ENCODE measurements around the gene MYO15A.

MYO15A gene, protein sequence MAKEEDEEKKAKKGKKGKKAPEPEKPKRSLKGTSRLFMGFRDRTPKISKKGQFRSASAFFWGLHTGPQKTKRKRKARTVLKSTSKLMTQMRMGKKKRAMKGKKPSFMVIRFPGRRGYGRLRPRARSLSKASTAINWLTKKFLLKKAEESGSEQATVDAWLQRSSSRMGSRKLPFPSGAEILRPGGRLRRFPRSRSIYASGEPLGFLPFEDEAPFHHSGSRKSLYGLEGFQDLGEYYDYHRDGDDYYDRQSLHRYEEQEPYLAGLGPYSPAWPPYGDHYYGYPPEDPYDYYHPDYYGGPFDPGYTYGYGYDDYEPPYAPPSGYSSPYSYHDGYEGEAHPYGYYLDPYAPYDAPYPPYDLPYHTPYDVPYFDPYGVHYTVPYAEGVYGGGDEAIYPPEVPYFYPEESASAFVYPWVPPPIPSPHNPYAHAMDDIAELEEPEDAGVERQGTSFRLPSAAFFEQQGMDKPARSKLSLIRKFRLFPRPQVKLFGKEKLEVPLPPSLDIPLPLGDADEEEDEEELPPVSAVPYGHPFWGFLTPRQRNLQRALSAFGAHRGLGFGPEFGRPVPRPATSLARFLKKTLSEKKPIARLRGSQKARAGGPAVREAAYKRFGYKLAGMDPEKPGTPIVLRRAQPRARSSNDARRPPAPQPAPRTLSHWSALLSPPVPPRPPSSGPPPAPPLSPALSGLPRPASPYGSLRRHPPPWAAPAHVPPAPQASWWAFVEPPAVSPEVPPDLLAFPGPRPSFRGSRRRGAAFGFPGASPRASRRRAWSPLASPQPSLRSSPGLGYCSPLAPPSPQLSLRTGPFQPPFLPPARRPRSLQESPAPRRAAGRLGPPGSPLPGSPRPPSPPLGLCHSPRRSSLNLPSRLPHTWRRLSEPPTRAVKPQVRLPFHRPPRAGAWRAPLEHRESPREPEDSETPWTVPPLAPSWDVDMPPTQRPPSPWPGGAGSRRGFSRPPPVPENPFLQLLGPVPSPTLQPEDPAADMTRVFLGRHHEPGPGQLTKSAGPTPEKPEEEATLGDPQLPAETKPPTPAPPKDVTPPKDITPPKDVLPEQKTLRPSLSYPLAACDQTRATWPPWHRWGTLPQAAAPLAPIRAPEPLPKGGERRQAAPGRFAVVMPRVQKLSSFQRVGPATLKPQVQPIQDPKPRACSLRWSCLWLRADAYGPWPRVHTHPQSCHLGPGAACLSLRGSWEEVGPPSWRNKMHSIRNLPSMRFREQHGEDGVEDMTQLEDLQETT (N-terminal part only)
- total RNA-seq: 1.7 to 2.3 (median 1.9) reads per million in 3 donors

DNA sequence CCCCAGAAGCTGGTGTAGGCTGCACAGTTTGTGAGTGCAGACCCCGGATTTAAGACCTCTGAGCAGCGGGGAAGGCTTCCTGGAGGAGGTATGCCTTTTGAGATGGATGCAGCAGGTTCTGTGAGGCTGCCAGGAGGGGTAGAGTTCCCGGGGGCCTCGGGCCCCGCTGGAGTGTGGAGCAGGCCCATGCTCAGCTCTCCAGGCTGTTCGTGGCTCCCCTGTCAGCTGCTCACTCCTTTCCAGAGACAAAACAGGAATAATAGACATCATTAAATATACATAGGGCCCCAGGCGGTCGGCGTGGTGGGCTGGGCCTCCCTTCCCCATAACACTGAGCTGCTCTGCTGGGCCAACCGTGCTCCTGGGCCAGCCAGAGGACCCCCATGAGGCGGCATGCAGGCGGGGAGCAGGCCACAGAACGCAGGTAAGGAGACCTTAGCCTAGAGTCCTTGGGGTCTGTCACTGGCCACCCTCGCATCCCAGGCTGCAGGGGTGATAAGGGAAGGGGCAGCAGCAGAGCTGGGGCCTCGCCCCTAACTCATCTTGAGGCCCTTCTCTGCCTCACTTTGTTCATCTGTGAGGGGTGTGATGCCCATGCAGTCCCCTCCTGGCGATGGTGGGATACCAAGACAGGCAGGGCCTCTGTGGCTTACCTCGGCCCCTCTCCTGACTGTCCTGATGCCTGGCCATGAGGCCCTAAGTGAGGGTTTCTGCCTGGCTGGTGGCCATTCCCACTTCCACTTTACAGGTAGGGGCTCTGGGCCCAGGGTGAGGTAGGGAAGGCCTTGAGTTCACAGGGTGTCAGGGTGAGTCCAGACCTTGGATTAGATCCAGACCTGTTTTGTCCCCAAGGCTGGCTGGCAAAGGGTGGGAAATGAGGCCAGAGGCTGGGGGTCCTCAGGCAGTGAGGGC, at the start of gene MYO15A:
TSS of gene MYO15A (plus strand) at position 356 of the 912 bp plus-strand sequence. CDS start 10,045 bp downstream, outside the sequence.
- H3K27ac ChIP-seq (ENCODE audit: insufficient read depth, low read length, poor library complexity, severe bottlenecking): no peak within 1 kb of the TSS
- DNase-seq: no peak
- H3K36me3 ChIP-seq (ENCODE audit: control insufficient read depth, insufficient read depth, low read length): peaks cover 9% of the 10 kb centered on the region

DNA sequence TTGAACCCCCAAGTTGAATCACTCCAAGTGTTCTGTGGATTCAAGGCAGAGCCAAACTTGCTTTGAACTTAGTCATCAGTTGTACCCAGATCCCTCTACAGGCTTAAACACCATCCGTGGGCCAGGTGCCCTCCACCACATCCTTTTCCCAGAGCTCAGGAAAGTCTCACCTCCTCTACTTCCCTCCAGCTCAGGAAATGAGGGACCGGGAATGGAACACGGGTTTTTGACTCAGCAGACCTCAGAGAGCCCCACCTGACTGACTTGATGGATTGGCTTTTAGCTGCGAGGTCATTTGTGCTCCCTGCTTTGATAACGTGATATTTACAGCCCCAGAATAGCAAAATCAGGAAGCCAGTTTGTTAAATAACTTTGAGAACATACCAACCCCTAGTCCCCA, 49.3 kb upstream of the MYO15A start:
- Histone ChIP-seq H3K4me3 (ENCODE audit: insufficient read depth, low read depth, low read length, poor library complexity, severe bottlenecking) (no peak overlapping the region), H3K36me3 (ENCODE audit: control insufficient read depth, insufficient read depth, low read length) (peaks cover 37% of the 10 kb centered on the region), H3K27ac (ENCODE audit: insufficient read depth, low read length, poor library complexity, severe bottlenecking) (no peak overlapping the region), H3K9me3 (ENCODE audit: control insufficient read depth, low read length) (no peaks in the 10 kb centered on the region), H3K27me3 (replicated peaks; ENCODE audit: control insufficient read depth, insufficient read depth, low read length, poor library complexity, severe bottlenecking) (no peaks in the 10 kb centered on the region), H3K4me1 (ENCODE audit: control insufficient read depth, insufficient read depth, low read length, poor library complexity, severe bottlenecking) (no peaks in the 10 kb centered on the region)
- DNase-seq: no peak

More for the DNA sequence above, at the start of gene MYO15A:
- Histone ChIP-seq H3K4me3 (ENCODE audit: insufficient read depth, low read depth, low read length, poor library complexity, severe bottlenecking) (no peak within 1 kb of the TSS), H3K4me1 (ENCODE audit: control insufficient read depth, insufficient read depth, low read length, poor library complexity, severe bottlenecking) (no peaks in the 10 kb centered on the region), H3K27me3 (replicated peaks; ENCODE audit: control insufficient read depth, insufficient read depth, low read length, poor library complexity, severe bottlenecking) (no peaks in the 10 kb centered on the region), H3K9me3 (ENCODE audit: control insufficient read depth, low read length) (no peaks in the 10 kb centered on the region)

DNA sequence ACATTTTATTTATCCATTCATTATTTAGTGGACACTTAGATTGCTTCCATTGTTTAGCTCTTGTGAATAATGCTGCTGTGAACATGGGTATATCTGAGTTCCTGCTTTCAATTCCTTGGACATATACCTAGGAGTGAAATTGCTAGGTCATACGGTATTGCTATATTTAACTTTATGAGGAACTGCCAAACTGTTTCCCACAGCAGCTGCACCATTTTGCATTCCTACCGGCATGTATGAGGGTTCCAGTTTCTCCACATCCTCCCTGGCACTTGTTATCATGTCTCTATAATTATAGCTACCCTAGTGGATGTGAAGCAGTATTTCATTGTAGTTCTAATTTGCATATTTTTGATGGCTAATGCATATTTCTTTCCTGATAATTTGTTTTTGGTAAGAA, 44.5 kb upstream of the MYO15A start:
- Histone ChIP-seq H3K27me3 (replicated peaks; ENCODE audit: control insufficient read depth, insufficient read depth, low read length, poor library complexity, severe bottlenecking) (no peaks in the 10 kb centered on the region), H3K4me1 (ENCODE audit: control insufficient read depth, insufficient read depth, low read length, poor library complexity, severe bottlenecking) (no peaks in the 10 kb centered on the region), H3K27ac (ENCODE audit: insufficient read depth, low read length, poor library complexity, severe bottlenecking) (no peak overlapping the region), H3K36me3 (ENCODE audit: control insufficient read depth, insufficient read depth, low read length) (peaks cover 34% of the 10 kb centered on the region), H3K9me3 (ENCODE audit: control insufficient read depth, low read length) (no peaks in the 10 kb centered on the region), H3K4me3 (ENCODE audit: insufficient read depth, low read depth, low read length, poor library complexity, severe bottlenecking) (no peak overlapping the region)
- no peak for DNase-seq

DNA sequence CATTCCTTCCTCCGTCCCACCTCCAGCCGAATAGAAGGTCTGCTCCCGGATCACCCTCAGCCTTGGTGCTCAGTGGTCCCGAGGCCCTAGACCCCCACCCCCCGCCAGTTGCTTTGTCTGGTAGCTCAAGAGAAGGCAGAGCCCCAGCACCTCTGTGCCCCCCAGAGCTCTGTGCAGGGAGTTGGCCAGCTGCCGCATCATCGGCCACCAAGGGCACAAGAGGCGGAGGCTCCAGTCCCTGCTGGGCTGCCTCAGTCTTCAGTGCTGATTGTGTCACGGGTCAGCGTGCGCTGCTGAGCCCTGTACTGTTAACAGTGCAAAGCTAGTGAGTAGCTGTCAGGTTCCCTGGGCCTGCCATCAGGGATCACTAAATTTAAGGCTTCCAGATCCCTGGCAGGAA, 43.0 kb upstream of the MYO15A start:
- Histone ChIP-seq H3K36me3 (ENCODE audit: control insufficient read depth, insufficient read depth, low read length) (peaks cover 28% of the 10 kb centered on the region), H3K4me3 (ENCODE audit: insufficient read depth, low read depth, low read length, poor library complexity, severe bottlenecking) (no peak overlapping the region), H3K27me3 (replicated peaks; ENCODE audit: control insufficient read depth, insufficient read depth, low read length, poor library complexity, severe bottlenecking) (no peaks in the 10 kb centered on the region), H3K4me1 (ENCODE audit: control insufficient read depth, insufficient read depth, low read length, poor library complexity, severe bottlenecking) (no peaks in the 10 kb centered on the region), H3K9me3 (ENCODE audit: control insufficient read depth, low read length) (no peaks in the 10 kb centered on the region), H3K27ac (ENCODE audit: insufficient read depth, low read length, poor library complexity, severe bottlenecking) (no peak overlapping the region)
- no peak for DNase-seq

DNA sequence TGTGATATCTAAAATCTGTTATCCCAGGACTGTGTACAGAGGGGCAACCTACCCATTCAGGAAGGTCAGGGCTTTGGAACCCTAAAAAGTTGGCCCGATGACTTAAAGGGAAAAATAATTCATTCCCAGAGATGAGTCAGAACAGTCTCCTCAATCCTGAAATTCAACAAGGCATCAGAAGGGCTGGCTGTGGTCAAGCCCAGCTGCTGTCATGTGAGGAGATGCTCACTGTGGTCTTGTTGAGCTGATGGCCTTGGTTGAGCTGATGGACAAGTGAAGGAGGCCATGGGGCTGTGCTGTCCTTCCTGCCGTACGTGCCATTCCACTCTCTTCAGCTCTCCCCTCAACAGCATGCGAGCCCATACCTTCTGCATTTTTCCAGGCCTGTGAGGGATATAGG, 41.7 kb upstream of the MYO15A start:
- H3K4me3 ChIP-seq (ENCODE audit: insufficient read depth, low read depth, low read length, poor library complexity, severe bottlenecking): no peak overlapping the region
- no peaks in the 10 kb centered on the region for H3K9me3 ChIP-seq (ENCODE audit: control insufficient read depth, low read length)
- H3K27ac ChIP-seq (ENCODE audit: insufficient read depth, low read length, poor library complexity, severe bottlenecking): no peak overlapping the region
- H3K27me3 ChIP-seq (replicated peaks; ENCODE audit: control insufficient read depth, insufficient read depth, low read length, poor library complexity, severe bottlenecking): no peaks in the 10 kb centered on the region
- peaks cover 19% of the 10 kb centered on the region for H3K36me3 ChIP-seq (ENCODE audit: control insufficient read depth, insufficient read depth, low read length)
- DNase-seq: no peak
- H3K4me1 ChIP-seq (ENCODE audit: control insufficient read depth, insufficient read depth, low read length, poor library complexity, severe bottlenecking): no peaks in the 10 kb centered on the region

DNA sequence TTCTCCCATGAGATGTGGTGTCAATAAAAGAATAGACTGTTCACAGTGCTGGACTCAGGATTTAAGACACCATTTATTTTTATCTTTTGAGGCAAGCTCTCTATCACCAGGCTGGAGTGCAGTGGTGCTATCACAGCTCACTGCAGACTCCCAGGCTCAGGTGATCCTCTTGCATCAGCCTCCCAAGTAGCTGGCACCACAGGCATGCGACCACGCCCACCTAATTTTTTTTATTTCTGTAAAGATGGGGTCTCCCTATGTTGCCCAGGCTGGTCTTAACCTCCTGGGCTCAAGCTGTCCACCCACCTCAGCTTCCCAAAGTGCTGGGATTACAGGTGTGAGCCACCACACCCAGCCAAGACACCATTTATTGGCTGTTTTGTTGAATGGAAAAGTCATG, 39.5 kb upstream of the MYO15A start:
- Histone ChIP-seq H3K9me3 (ENCODE audit: control insufficient read depth, low read length) (no peaks in the 10 kb centered on the region), H3K27ac (ENCODE audit: insufficient read depth, low read length, poor library complexity, severe bottlenecking) (no peak overlapping the region), H3K36me3 (ENCODE audit: control insufficient read depth, insufficient read depth, low read length) (peaks cover 11% of the 10 kb centered on the region), H3K4me3 (ENCODE audit: insufficient read depth, low read depth, low read length, poor library complexity, severe bottlenecking) (no peak overlapping the region), H3K4me1 (ENCODE audit: control insufficient read depth, insufficient read depth, low read length, poor library complexity, severe bottlenecking) (no peaks in the 10 kb centered on the region), H3K27me3 (replicated peaks; ENCODE audit: control insufficient read depth, insufficient read depth, low read length, poor library complexity, severe bottlenecking) (no peaks in the 10 kb centered on the region)
- DNase-seq: no peak

DNA sequence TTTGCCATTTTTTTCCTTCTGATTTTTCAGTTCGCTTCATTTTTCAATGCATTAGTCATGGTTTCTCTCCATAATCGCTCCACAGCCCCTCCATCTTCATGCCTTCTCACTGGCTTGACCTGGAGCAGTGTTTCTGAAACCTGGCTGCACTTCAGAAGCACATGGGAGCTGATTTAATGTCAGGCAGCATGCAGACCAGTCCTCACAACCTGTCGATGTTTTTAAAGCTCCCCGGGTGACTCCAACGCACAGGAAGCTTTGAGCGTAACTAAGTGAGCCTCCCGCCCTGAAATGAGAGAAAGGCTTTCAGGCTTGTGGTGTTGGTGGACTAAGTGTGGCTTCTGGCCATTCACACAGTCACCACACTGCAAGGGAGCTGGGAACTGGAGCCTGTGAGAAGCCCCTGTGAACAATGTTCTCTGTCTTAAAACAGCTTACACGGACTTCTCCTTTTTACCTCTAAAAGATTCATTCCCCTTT, 37.7 kb upstream of the MYO15A start:
- no peak for DNase-seq
- Histone ChIP-seq H3K9me3 (ENCODE audit: control insufficient read depth, low read length) (no peaks in the 10 kb centered on the region), H3K36me3 (ENCODE audit: control insufficient read depth, insufficient read depth, low read length) (no peaks in the 10 kb centered on the region), H3K27me3 (replicated peaks; ENCODE audit: control insufficient read depth, insufficient read depth, low read length, poor library complexity, severe bottlenecking) (no peaks in the 10 kb centered on the region), H3K27ac (ENCODE audit: insufficient read depth, low read length, poor library complexity, severe bottlenecking) (no peak overlapping the region), H3K4me1 (ENCODE audit: control insufficient read depth, insufficient read depth, low read length, poor library complexity, severe bottlenecking) (no peaks in the 10 kb centered on the region), H3K4me3 (ENCODE audit: insufficient read depth, low read depth, low read length, poor library complexity, severe bottlenecking) (no peak overlapping the region)

DNA sequence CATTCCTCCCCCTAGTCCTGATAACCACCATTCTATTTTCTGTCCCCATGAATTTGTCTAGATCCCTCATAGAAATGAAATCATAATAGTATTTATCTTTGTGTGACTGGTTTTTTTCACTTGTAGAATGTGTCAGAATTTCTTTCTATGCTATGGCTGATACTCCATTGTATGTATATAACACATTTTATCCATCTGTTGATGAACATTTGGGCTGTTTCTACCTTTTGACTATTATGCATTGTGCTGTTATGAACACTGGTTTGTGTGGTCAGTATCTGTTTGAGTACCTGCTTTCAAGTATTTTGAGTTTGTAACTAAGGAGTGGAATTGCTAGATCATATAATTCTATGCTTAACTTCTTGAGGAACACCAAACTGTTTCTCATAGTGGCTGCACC, 36.8 kb upstream of the MYO15A start:
- no peak for DNase-seq
- no peaks in the 10 kb centered on the region for H3K9me3 ChIP-seq (ENCODE audit: control insufficient read depth, low read length)
- H3K4me3 ChIP-seq (ENCODE audit: insufficient read depth, low read depth, low read length, poor library complexity, severe bottlenecking): no peak overlapping the region
- no peaks in the 10 kb centered on the region for H3K36me3 ChIP-seq (ENCODE audit: control insufficient read depth, insufficient read depth, low read length)
- H3K27me3 ChIP-seq (replicated peaks; ENCODE audit: control insufficient read depth, insufficient read depth, low read length, poor library complexity, severe bottlenecking): no peaks in the 10 kb centered on the region
- H3K4me1 ChIP-seq (ENCODE audit: control insufficient read depth, insufficient read depth, low read length, poor library complexity, severe bottlenecking): no peaks in the 10 kb centered on the region
- no peak overlapping the region for H3K27ac ChIP-seq (ENCODE audit: insufficient read depth, low read length, poor library complexity, severe bottlenecking)
